HEK293 (cell line): ENCODE data around the gene QPCT.

ENCODE experiments used
- CTCF ChIA-PET: fragments of 350-600 bp; formaldehyde crosslinking; extraction: SDS; loops from one replicate; lab custom pipeline; 2021; ENCODE audit warnings: antibody characterized with exemption; lab: Yijun Ruan, JAX
- POLR2A ChIA-PET: fragments of 300-600 bp; formaldehyde crosslinking; extraction: SDS; loops from one replicate; lab custom pipeline; 2020; ENCODE audit warnings: antibody characterized with exemption, inconsistent platforms; lab: Yijun Ruan, JAX
- H3K27ac ChIP-seq: fragments of 200-500 bp; sonication (Bioruptor generic); 2 replicates; pipeline ENCODE4 v1.5.1; 2014; ENCODE audit warnings: low read depth, low read length, control low read depth, inconsistent platforms; ENCODE audit errors: extremely low read depth
- H3K36me3 ChIP-seq, 2 experiments: fragments of 200-500 bp in 1 of 2; sonication (Bioruptor generic) in 1 of 2; 1 replicate in 1 of 2; 2 replicates in 1 of 2; pipeline ENCODE4 v1.5.1; 2014 to 2017; ENCODE audit warnings: inconsistent platforms in 2 of 2, low read length in 2 of 2; ENCODE audit not compliant: control insufficient read depth in 2 of 2, insufficient read depth in 1 of 2
- H3K4me1 ChIP-seq: fragments of 200-500 bp; sonication (Bioruptor generic); 2 replicates; pipeline ENCODE4 v1.5.1; 2014; ENCODE audit warnings: mild to moderate bottlenecking, low read length, inconsistent platforms; ENCODE audit not compliant: control insufficient read depth, insufficient read depth
- H3K4me3 ChIP-seq: 2 replicates; pipeline ENCODE4 v1.5.1; 2011; ENCODE audit warnings: low read depth, mild to moderate bottlenecking, control low read depth, low read length, moderate library complexity
- H3K9me3 ChIP-seq: fragments of 200-500 bp; sonication (Bioruptor generic); 2 replicates; pipeline ENCODE4 v1.5.1; 2014; ENCODE audit warnings: low read depth, low read length, inconsistent platforms; ENCODE audit not compliant: control insufficient read depth, insufficient read depth
- EGR2 ChIP-seq: fragments of 450-650 bp; formaldehyde crosslinking; IDR thresholded peaks from 2 replicates; pipeline ENCODE4 v1.5.1; 2016; ENCODE audit warnings: low read depth, missing biosample characterization, missing genetic modification characterization
- HIC1 ChIP-seq: fragments of 450-650 bp; formaldehyde crosslinking; IDR thresholded peaks from 2 replicates; pipeline ENCODE4 v1.5.1; 2016; ENCODE audit warnings: missing biosample characterization, missing genetic modification characterization
- HOXA7 ChIP-seq: sonication (generic); formaldehyde crosslinking; IDR thresholded peaks from 2 replicates; pipeline ENCODE4 v1.8.1; 2022; ENCODE audit warnings: missing genetic modification reagents, borderline replicate concordance
- PRDM1 ChIP-seq: fragments of 450-650 bp; formaldehyde crosslinking; IDR thresholded peaks from 2 replicates; pipeline ENCODE4; 2016; ENCODE audit warnings: missing biosample characterization, missing genetic modification characterization
- ZBTB17 ChIP-seq: fragments of 450-650 bp; formaldehyde crosslinking; IDR thresholded peaks from 2 replicates; pipeline ENCODE4 v1.5.1; 2016; ENCODE audit warnings: missing biosample characterization, missing genetic modification characterization
- ZNF146 ChIP-seq: fragments of 450-650 bp; formaldehyde crosslinking; IDR thresholded peaks from 2 replicates; pipeline ENCODE4 v1.5.1; 2016; ENCODE audit warnings: missing biosample characterization, missing genetic modification characterization
- ZNF274 ChIP-seq, 2 experiments: fragments of 200-500 bp in 1 of 2; fragments of 450-650 bp in 1 of 2; sonication (Bioruptor generic) in 1 of 2; formaldehyde crosslinking in 1 of 2; IDR thresholded peaks; 2 replicates each; pipeline versions ENCODE4 v1.5.1 to v1.6.1; 2014 to 2016; ENCODE audit warnings: borderline replicate concordance in 1 of 2, inconsistent platforms in 1 of 2, low read length in 1 of 2, missing biosample characterization in 1 of 2, missing genetic modification characterization in 1 of 2
- TF ChIP-seq, protein P1 (sequence below): fragments of 450-650 bp; IDR thresholded peaks from 2 replicates; pipeline ENCODE4 v1.5.1; 2018; ENCODE audit warnings: missing biosample characterization, mild to moderate bottlenecking, missing genetic modification characterization
- TF ChIP-seq, protein P2 (sequence below): fragments of 450-650 bp; formaldehyde crosslinking; IDR thresholded peaks from 2 replicates; pipeline ENCODE4 v1.5.1; 2017; ENCODE audit warnings: missing biosample characterization, missing genetic modification characterization
- TF ChIP-seq, protein P3 (sequence below): fragments of 450-650 bp; formaldehyde crosslinking; IDR thresholded peaks from 2 replicates; pipeline ENCODE4 v1.5.1; 2016; ENCODE audit warnings: missing biosample characterization, missing genetic modification characterization

The QPCT gene

GRCh38 chr2:37340637-37341036 lies 3.8 kb upstream of the QPCT start:
- ChIA-PET CTCF (interaction anchor here (0.5 to 2.0 kb wide), 4 partner anchors 55 to 552 kb away, joined by 3 to 5 read pairs (median 4); no protein-coding TSS in a partner anchor), POLR2A (no interaction called here)
- H3K27ac ChIP-seq: no peak overlapping the region
- H3K9me3 ChIP-seq: no peaks in the 10 kb centered on the region
- H3K4me3 ChIP-seq: no peak overlapping the region
- H3K36me3 ChIP-seq: no peaks in the 10 kb centered on the region
- TF ChIP-seq, protein P1, sequence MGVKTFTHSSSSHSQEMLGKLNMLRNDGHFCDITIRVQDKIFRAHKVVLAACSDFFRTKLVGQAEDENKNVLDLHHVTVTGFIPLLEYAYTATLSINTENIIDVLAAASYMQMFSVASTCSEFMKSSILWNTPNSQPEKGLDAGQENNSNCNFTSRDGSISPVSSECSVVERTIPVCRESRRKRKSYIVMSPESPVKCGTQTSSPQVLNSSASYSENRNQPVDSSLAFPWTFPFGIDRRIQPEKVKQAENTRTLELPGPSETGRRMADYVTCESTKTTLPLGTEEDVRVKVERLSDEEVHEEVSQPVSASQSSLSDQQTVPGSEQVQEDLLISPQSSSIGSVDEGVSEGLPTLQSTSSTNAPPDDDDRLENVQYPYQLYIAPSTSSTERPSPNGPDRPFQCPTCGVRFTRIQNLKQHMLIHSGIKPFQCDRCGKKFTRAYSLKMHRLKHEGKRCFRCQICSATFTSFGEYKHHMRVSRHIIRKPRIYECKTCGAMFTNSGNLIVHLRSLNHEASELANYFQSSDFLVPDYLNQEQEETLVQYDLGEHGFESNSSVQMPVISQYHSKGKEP (tag by site-specific recombination): no peak
- TF ChIP-seq, protein P2, sequence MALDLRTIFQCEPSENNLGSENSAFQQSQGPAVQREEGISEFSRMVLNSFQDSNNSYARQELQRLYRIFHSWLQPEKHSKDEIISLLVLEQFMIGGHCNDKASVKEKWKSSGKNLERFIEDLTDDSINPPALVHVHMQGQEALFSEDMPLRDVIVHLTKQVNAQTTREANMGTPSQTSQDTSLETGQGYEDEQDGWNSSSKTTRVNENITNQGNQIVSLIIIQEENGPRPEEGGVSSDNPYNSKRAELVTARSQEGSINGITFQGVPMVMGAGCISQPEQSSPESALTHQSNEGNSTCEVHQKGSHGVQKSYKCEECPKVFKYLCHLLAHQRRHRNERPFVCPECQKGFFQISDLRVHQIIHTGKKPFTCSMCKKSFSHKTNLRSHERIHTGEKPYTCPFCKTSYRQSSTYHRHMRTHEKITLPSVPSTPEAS (tag by site-specific recombination): peak; percentile 93
- peaks cover 16% of the 10 kb centered on the region for H3K4me1 ChIP-seq

DNA sequence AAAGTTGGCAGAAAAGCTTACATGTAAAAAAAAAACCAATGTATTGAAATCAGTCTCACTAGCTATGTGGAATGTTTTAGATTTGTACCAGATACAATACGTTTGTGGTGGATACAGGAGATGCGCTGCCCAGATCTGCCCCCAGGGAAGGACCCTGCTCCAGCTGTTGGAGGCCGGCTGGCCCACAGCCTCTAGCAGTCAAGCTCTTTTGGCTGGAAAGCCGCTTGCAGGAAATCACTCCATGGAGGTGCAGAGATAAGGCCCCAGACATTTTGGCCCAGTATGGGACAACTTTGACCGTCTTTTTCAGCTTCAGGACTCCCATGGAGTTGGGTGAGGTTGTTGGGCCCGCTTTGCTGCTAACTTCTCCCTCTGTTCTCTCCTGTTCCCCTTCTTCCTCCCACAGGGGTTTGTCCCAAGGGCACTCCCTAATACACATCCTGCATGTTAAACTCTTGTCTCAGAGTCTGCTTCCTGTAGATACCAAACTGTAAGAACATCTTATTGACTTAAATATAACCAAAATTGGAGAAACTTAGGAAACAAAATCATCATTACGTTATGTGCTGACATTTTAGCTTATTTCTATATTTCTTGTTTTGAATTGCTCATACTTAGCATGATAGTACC lies 1.7 kb upstream of the QPCT start:
- POLR2A ChIA-PET: interaction anchor here (1.4 kb wide), 1 partner anchor 35 kb away, joined by 7 read pairs; no protein-coding TSS in a partner anchor
- no peaks in the 10 kb centered on the region for H3K36me3 ChIP-seq
- CTCF ChIA-PET: interaction anchor here (0.5 to 1.7 kb wide), 17 partner anchors 12 to 534 kb away, joined by 3 to 6 read pairs (median 3); no protein-coding TSS in a partner anchor
- peaks cover 14% of the 10 kb centered on the region for H3K4me1 ChIP-seq
- TF ChIP-seq HIC1 (tag by site-specific recombination): no peak
- no peak for TF ChIP-seq ZNF146 (tag by site-specific recombination)
- no peak for TF ChIP-seq HOXA7 (CRISPR knock-in tag)
- no peak for TF ChIP-seq ZNF274 (IDR thresholded peaks at IDR 0.05; ENCODE audit: low read length)
- no peak for TF ChIP-seq ZNF274 (tag by site-specific recombination; IDR thresholded peaks at IDR 0.05; ENCODE audit: borderline replicate concordance)
- no peak overlapping the region for H3K27ac ChIP-seq
- H3K9me3 ChIP-seq: no peaks in the 10 kb centered on the region
- H3K4me3 ChIP-seq: no peak overlapping the region

GRCh38 chr2:37343537-37344434 lies 644 bp upstream of the QPCT start:
- Histone ChIP-seq H3K4me3 (peak overlapping the region; percentile 66), H3K9me3 (no peaks in the 10 kb centered on the region), H3K4me1 (peaks cover 10% of the 10 kb centered on the region), H3K27ac (peak overlapping the region; percentile 93), H3K36me3 (no peaks in the 10 kb centered on the region)
- TF ChIP-seq PRDM1 (tag by site-specific recombination): 0 out of 2 replicates have a peak, but pooled peaks have one; percentile 15
- no peak for TF ChIP-seq ZNF274 (IDR thresholded peaks at IDR 0.05; ENCODE audit: low read length)
- TF ChIP-seq ZNF274 (tag by site-specific recombination; IDR thresholded peaks at IDR 0.05; ENCODE audit: borderline replicate concordance): no peak
- TF ChIP-seq, protein P2 (tag by site-specific recombination): 0 out of 2 replicates have a peak, but pooled peaks have one; percentile 2
- TF ChIP-seq EGR2 (tag by site-specific recombination): 0 out of 2 replicates have a peak, but pooled peaks have one; percentile 8
- peak; percentile 47; the same call in 1 of the 2 replicates for TF ChIP-seq ZBTB17 (tag by site-specific recombination)
- TF ChIP-seq, protein P3, sequence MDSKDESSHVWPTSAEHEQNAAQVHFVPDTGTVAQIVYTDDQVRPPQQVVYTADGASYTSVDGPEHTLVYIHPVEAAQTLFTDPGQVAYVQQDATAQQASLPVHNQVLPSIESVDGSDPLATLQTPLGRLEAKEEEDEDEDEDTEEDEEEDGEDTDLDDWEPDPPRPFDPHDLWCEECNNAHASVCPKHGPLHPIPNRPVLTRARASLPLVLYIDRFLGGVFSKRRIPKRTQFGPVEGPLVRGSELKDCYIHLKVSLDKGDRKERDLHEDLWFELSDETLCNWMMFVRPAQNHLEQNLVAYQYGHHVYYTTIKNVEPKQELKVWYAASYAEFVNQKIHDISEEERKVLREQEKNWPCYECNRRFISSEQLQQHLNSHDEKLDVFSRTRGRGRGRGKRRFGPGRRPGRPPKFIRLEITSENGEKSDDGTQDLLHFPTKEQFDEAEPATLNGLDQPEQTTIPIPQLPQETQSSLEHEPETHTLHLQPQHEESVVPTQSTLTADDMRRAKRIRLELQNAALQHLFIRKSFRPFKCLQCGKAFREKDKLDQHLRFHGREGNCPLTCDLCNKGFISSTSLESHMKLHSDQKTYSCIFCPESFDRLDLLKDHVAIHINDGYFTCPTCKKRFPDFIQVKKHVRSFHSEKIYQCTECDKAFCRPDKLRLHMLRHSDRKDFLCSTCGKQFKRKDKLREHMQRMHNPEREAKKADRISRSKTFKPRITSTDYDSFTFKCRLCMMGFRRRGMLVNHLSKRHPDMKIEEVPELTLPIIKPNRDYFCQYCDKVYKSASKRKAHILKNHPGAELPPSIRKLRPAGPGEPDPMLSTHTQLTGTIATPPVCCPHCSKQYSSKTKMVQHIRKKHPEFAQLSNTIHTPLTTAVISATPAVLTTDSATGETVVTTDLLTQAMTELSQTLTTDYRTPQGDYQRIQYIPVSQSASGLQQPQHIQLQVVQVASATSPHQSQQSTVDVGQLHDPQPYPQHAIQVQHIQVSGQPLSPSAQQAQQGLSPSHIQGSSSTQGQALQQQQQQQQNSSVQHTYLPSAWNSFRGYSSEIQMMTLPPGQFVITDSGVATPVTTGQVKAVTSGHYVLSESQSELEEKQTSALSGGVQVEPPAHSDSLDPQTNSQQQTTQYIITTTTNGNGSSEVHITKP (tag by site-specific recombination): no peak
- CTCF ChIA-PET: interaction anchor here (0.7 to 1.7 kb wide), 10 partner anchors 13 to 533 kb away, joined by 3 to 6 read pairs (median 4); no protein-coding TSS in a partner anchor
- POLR2A ChIA-PET: interaction anchor here (0.6 to 1.4 kb wide), 2 partner anchors 34 to 45 kb away, joined by 3 to 7 read pairs; no protein-coding TSS in a partner anchor
